D721Med (cell line): Measurements from ENCODE around the gene ACACA.
A peak's percentile ranks its signal among the peaks of the same experiment; 100 is the strongest.

Experiments
- DNase-seq: peaks from one replicate; pipeline ENCODE4 v3.0.0; 2011; ENCODE audit warnings: low spot score; ENCODE audit not compliant: insufficient read length
- FAIRE-seq: peaks from 2 replicates; lab custom pipeline; 2011; peaks lifted over from hg19 to GRCh38; lab: Jason Lieb, UNC
- CTCF ChIP-seq: IDR thresholded peaks from 2 replicates; pipeline ENCODE4 v1.5.1; 2012; ENCODE audit warnings: mild to moderate bottlenecking, control low read depth; ENCODE audit not compliant: insufficient read depth; ENCODE audit errors: missing control alignments

Gene ACACA

GRCh38 chr17:37231887-37232286, 174.7 kb downstream of the ACACA start:
- TF ChIP-seq CTCF: no peak
- no peak for DNase-seq
- FAIRE-seq: no peak

GRCh38 chr17:37230633-37231032, 176.0 kb downstream of the ACACA start:
- FAIRE-seq (no peak), DNase-seq (no peak)
- TF ChIP-seq CTCF: no peak

GRCh38 chr17:37225465-37225864, 181.2 kb downstream of the ACACA start:
- TF ChIP-seq CTCF: no peak
- no peak for DNase-seq
- FAIRE-seq: no peak

- no peak for FAIRE-seq
- TF ChIP-seq CTCF: no peak
- DNase-seq: no peak
These were observed 184.8 kb downstream of the ACACA start for GRCh38 chr17:37221865-37222264.

GRCh38 chr17:37220607-37220953, 186.1 kb downstream of the ACACA start:
- DNase-seq: no peak
- no peak for FAIRE-seq

GRCh38 chr17:37219876-37220606, 186.6 kb downstream of the ACACA start:
- DNase-seq: no peak
- no peak for FAIRE-seq

More at GRCh38 chr17:37220607-37220953, 186.1 kb downstream of the ACACA start:
- TF ChIP-seq CTCF: peak; percentile 62

More at GRCh38 chr17:37219876-37220606, 186.6 kb downstream of the ACACA start:
- TF ChIP-seq CTCF: no peak
